GM18867 (cell line): ENCODE results near the gene EIF2B2.

Experiments
- ATAC-seq: cut with Tn5 transposase; IDR thresholded peaks from one replicate; pipeline ENCODE4 v1.9.1; 2021; ENCODE audit warnings: mild to moderate bottlenecking, moderate library complexity; ENCODE audit not compliant: unreplicated experiment

EIF2B2 gene

GRCh38 chr14:75002392-75003249 is at the start of gene EIF2B2:
Gene EIF2B2 (plus strand): TSS chr14:75002921. CDS start chr14:75002991, 70 bp downstream.
- ATAC-seq: peak; percentile 96

- no peak for ATAC-seq
These were observed 49.0 kb upstream of the EIF2B2 start for GRCh38 chr14:74953686-74954085.

- ATAC-seq: no peak
These were observed 48.3 kb upstream of the EIF2B2 start for GRCh38 chr14:74954232-74954946.

- ATAC-seq: no peak
These were observed 47.8 kb upstream of the EIF2B2 start for GRCh38 chr14:74954947-74955228.

GRCh38 chr14:74955229-74956026 is 47.3 kb upstream of the EIF2B2 start, which contains the start of gene PGF:
Gene PGF (minus strand): TSS chr14:74955597. CDS start chr14:74955242, 355 bp downstream.
- ATAC-seq: peak; percentile 31

GRCh38 chr14:74956027-74956279 is 46.8 kb upstream of the EIF2B2 start:
- no peak for ATAC-seq

GRCh38 chr14:74956280-74957072 is 46.2 kb upstream of the EIF2B2 start:
- ATAC-seq: no peak

- ATAC-seq: no peak
These were observed 43.0 kb upstream of the EIF2B2 start for GRCh38 chr14:74959596-74960180.

GRCh38 chr14:74960736-74961135 is 42.0 kb upstream of the EIF2B2 start:
- no peak for ATAC-seq

GRCh38 chr14:74961238-74961911 is 41.3 kb upstream of the EIF2B2 start:
- ATAC-seq: no peak

GRCh38 chr14:74962046-74962445 is 40.7 kb upstream of the EIF2B2 start:
- ATAC-seq: no peak

GRCh38 chr14:74962493-74962892 is 40.2 kb upstream of the EIF2B2 start:
- ATAC-seq: no peak

- ATAC-seq: no peak
These were observed 39.5 kb upstream of the EIF2B2 start for GRCh38 chr14:74963178-74963704.

GRCh38 chr14:74963705-74964271 is 38.9 kb upstream of the EIF2B2 start:
- ATAC-seq: no peak

GRCh38 chr14:74964787-74965485 is 37.8 kb upstream of the EIF2B2 start:
- no peak for ATAC-seq

GRCh38 chr14:74965486-74966153 is 37.1 kb upstream of the EIF2B2 start:
- ATAC-seq: no peak

GRCh38 chr14:74968811-74969210 is 33.9 kb upstream of the EIF2B2 start:
- no peak for ATAC-seq

GRCh38 chr14:74973003-74973653 is 29.6 kb upstream of the EIF2B2 start:
- ATAC-seq: no peak
